Hepatocyte (in vitro differentiated cells): ENCODE measurements around the gene TSFM. TPM values are rescaled to one million over a fixed set of nuclear protein-coding genes. Genes with fewer than 3 reads are reported as not detected.

Source experiments
- DNase-seq: peaks from one replicate; pipeline ENCODE4 v3.0.0-alpha.2; 2016; ENCODE audit warnings: low spot score
- H2AFZ ChIP-seq: fragments of 200-600 bp; sonication (generic); 2 replicates; pipeline ENCODE4 v1.6.0; 2016; ENCODE audit warnings: antibody characterized with exemption, mild to moderate bottlenecking
- H3K27ac ChIP-seq: fragments of 200-600 bp; sonication (generic); 2 replicates; pipeline ENCODE4 v1.5.1; 2016; ENCODE audit warnings: mild to moderate bottlenecking
- H3K27me3 ChIP-seq: fragments of 200-600 bp; sonication (generic); 2 replicates; pipeline ENCODE4 v1.6.1; 2016
- H3K36me3 ChIP-seq: fragments of 200-600 bp; sonication (generic); replicated peaks from 2 replicates; pipeline ENCODE4 v1.5.1; 2016; ENCODE audit warnings: low read depth; ENCODE audit not compliant: insufficient read depth
- H3K4me1 ChIP-seq: fragments of 200-600 bp; sonication (generic); 2 replicates; pipeline ENCODE4 v1.5.1; 2016; ENCODE audit warnings: mild to moderate bottlenecking, moderate library complexity; ENCODE audit not compliant: insufficient read depth
- H3K4me2 ChIP-seq: fragments of 200-600 bp; sonication (generic); 2 replicates; pipeline ENCODE4 v1.6.0; 2016
- H3K4me3 ChIP-seq: fragments of 200-600 bp; sonication (generic); 2 replicates; pipeline ENCODE4 v1.5.1; 2016; ENCODE audit warnings: mild to moderate bottlenecking
- H3K79me2 ChIP-seq: fragments of 200-600 bp; sonication (generic); 2 replicates; pipeline ENCODE4 v1.6.0; 2017; ENCODE audit warnings: mild to moderate bottlenecking
- H3K9me2 ChIP-seq: fragments of 200-600 bp; sonication (generic); replicated peaks from 2 replicates; pipeline ENCODE4 v1.6.0; 2017; ENCODE audit warnings: mild to moderate bottlenecking; ENCODE audit not compliant: insufficient read depth
- H3K9me3 ChIP-seq: fragments of 200-600 bp; sonication (generic); 2 replicates; pipeline ENCODE4 v1.5.1; 2016; ENCODE audit warnings: low read depth, mild to moderate bottlenecking
- H4K20me1 ChIP-seq: fragments of 200-600 bp; sonication (generic); 2 replicates; pipeline ENCODE4 v1.6.0; 2016; ENCODE audit warnings: mild to moderate bottlenecking; ENCODE audit not compliant: insufficient read depth, poor library complexity, severe bottlenecking
- CTCF ChIP-seq: fragments of 200-600 bp; sonication (generic); IDR thresholded peaks from 2 replicates; pipeline ENCODE4 v1.5.1; 2016; ENCODE audit warnings: antibody characterized with exemption, mild to moderate bottlenecking; ENCODE audit not compliant: poor library complexity
- EZH2 ChIP-seq: fragments of 200-600 bp; sonication (generic); IDR thresholded peaks from 2 replicates; pipeline ENCODE4 v1.6.1; 2016; ENCODE audit warnings: antibody characterized with exemption, mild to moderate bottlenecking, borderline replicate concordance
- EZH2phosphoT487 ChIP-seq: fragments of 200-600 bp; sonication (generic); IDR thresholded peaks from one replicate; pipeline ENCODE4 v1.6.1; 2018; ENCODE audit warnings: antibody characterized with exemption, mild to moderate bottlenecking, low read depth, moderate library complexity; ENCODE audit not compliant: unreplicated experiment, severe bottlenecking
- WGBS: methylation state at CpG from one replicate; pipeline ENCODE4 v1.1.6; 2016; ENCODE audit warnings: low lambda C conversion rate; ENCODE audit errors: missing lambda C conversion rate; 5-methylcytosine and 5-hydroxymethylcytosine counted together
- polyA plus RNA-seq: library from polyadenylated mRNA; unstranded; fragments of >200 nt; fragmentation: Nextera tagmentation; extraction: Ambion mirVana; gene quantifications from 2 replicates; pipeline ENCODE4 v1.2.1, GENCODE V29; 2016
- total RNA-seq: library from RNA; depleted of rRNA; stranded (reverse); fragments of >200 nt; gene quantifications from 2 replicates; pipeline ENCODE4 v1.2.3, GENCODE V29; 2014

TSFM gene
- total and polyA plus RNA-seq, 2 experiments from 2014 or later, result 15.7 to 38.9 TPM

GRCh38 chr12:57777911-57778310 is 4.7 kb upstream of the TSFM start:
- no peak overlapping the region for H2AFZ ChIP-seq
- no peaks in the 10 kb centered on the region for H3K27me3 ChIP-seq
- no peak overlapping the region for H3K27ac ChIP-seq
- H3K4me1 ChIP-seq, result peaks cover 5% of the 10 kb centered on the region
- H3K36me3 ChIP-seq, result no peaks in the 10 kb centered on the region
- WGBS, result 98% methylated on average over 7 of the region's 7 CpGs
- no peak for TF ChIP-seq CTCF
- TF ChIP-seq EZH2phosphoT487, result no peak
- TF ChIP-seq EZH2, result no peak
- H3K9me3 ChIP-seq, result no peaks in the 10 kb centered on the region
- no peak for DNase-seq
- H3K9me2 ChIP-seq, result no peaks in the 10 kb centered on the region
- H3K4me2 ChIP-seq, result no peak overlapping the region
- peaks cover 6% of the 10 kb centered on the region for H3K79me2 ChIP-seq
- no peak overlapping the region for H3K4me3 ChIP-seq
- H4K20me1 ChIP-seq, result no peaks in the 10 kb centered on the region

- H3K27me3 ChIP-seq, result no peaks in the 10 kb centered on the region
- peaks cover 19% of the 10 kb centered on the region for H3K79me2 ChIP-seq
- no peaks in the 10 kb centered on the region for H3K9me2 ChIP-seq
- H3K9me3 ChIP-seq, result no peaks in the 10 kb centered on the region
- H2AFZ ChIP-seq, result no peak overlapping the region
- no peak for TF ChIP-seq EZH2phosphoT487
- no peak for TF ChIP-seq EZH2
- TF ChIP-seq CTCF, result no peak
- no peak overlapping the region for H3K4me3 ChIP-seq
- no peak overlapping the region for H3K4me2 ChIP-seq
- peaks cover 8% of the 10 kb centered on the region for H3K4me1 ChIP-seq
- no peak for DNase-seq
- WGBS, result 78% methylated on average over 1 of the region's 1 CpG
- peaks cover 3% of the 10 kb centered on the region for H4K20me1 ChIP-seq
- no peaks in the 10 kb centered on the region for H3K36me3 ChIP-seq
- no peak overlapping the region for H3K27ac ChIP-seq
Measured at GRCh38 chr12:57779736-57780135, 2.9 kb upstream of the TSFM start.

- H3K27ac ChIP-seq, result no peak overlapping the region
Measured at GRCh38 chr12:57780284-57780897, 2.2 kb upstream of the TSFM start.

More at GRCh38 chr12:57780284-57780897, 2.2 kb upstream of the TSFM start:
- no peak for DNase-seq
- Histone ChIP-seq H2AFZ (no peak overlapping the region), H3K27me3 (no peaks in the 10 kb centered on the region), H3K79me2 (peaks cover 21% of the 10 kb centered on the region), H4K20me1 (peaks cover 3% of the 10 kb centered on the region), H3K4me3 (no peak overlapping the region), H3K9me3 (no peaks in the 10 kb centered on the region), H3K4me2 (no peak overlapping the region), H3K36me3 (no peaks in the 10 kb centered on the region), H3K4me1 (peaks cover 8% of the 10 kb centered on the region), H3K9me2 (no peaks in the 10 kb centered on the region)
- TF ChIP-seq CTCF, result no peak
- TF ChIP-seq EZH2, result no peak
- TF ChIP-seq EZH2phosphoT487, result no peak
- WGBS, result 97% methylated on average over 4 of the region's 4 CpGs
